Measurements from ENCODE around the gene KAZALD1.

Gene KAZALD1

GRCh38 chr10:101012525-101013364, 49.0 kb upstream of the KAZALD1 start (continued):
- no peak for TF ChIP-seq ZSCAN5A (tag by site-specific recombination; IDR thresholded peaks at IDR 0.05)
- no peak for TF ChIP-seq ZNF394 (tag by site-specific recombination; IDR thresholded peaks at IDR 0.05; ENCODE audit: borderline replicate concordance)
- TF ChIP-seq ZBTB6 (tag by site-specific recombination; IDR thresholded peaks at IDR 0.05), result no peak
- no peak for TF ChIP-seq ZNF449 (tag by site-specific recombination; IDR thresholded peaks at IDR 0.05)
- 0 out of 2 replicates have a peak, but pooled peaks have one; percentile 72 for TF ChIP-seq TRIM28 (IDR thresholded peaks at IDR 0.05; ENCODE audit: borderline replicate concordance, low read length)
- no peak for TF ChIP-seq ZNF175 (tag by site-specific recombination; IDR thresholded peaks at IDR 0.05)
- TF ChIP-seq ZNF548 (tag by site-specific recombination; IDR thresholded peaks at IDR 0.05), result no peak
- no peak; the same call in 1 of the 2 replicates for TF ChIP-seq ZNF10 (tag by site-specific recombination; IDR thresholded peaks at IDR 0.05)
- peak; percentile 35; the same call in 1 of the 2 replicates for TF ChIP-seq ZNF2 (tag by site-specific recombination; IDR thresholded peaks at IDR 0.05)
- peak; percentile 74; the same call in 1 of the 2 replicates for TF ChIP-seq ZNF561 (tag by site-specific recombination; IDR thresholded peaks at IDR 0.05; ENCODE audit: borderline replicate concordance)
- TF ChIP-seq GLIS2 (tag by site-specific recombination; IDR thresholded peaks at IDR 0.05), result peak; percentile 51; the same call in 1 of the 2 replicates
- no peak for TF ChIP-seq PRDM4 (tag by site-specific recombination; IDR thresholded peaks at IDR 0.05)
- no peak for TF ChIP-seq ZNF704 (tag by site-specific recombination; IDR thresholded peaks at IDR 0.05)
- TF ChIP-seq ZNF692 (tag by site-specific recombination; IDR thresholded peaks at IDR 0.05), result 0 out of 2 replicates have a peak, but pooled peaks have one; percentile 25
- 0 out of 2 replicates have a peak, but pooled peaks have one; percentile 16 for TF ChIP-seq ZBTB48 (tag by site-specific recombination; IDR thresholded peaks at IDR 0.05)
- TF ChIP-seq ZNF121 (tag by site-specific recombination; IDR thresholded peaks at IDR 0.05), result no peak
- no peak for TF ChIP-seq ZNF211 (tag by site-specific recombination; IDR thresholded peaks at IDR 0.05; ENCODE audit: low read depth)
- no peak for TF ChIP-seq OSR2 (tag by site-specific recombination; IDR thresholded peaks at IDR 0.05)
- no peak for TF ChIP-seq ZFP41 (tag by site-specific recombination; IDR thresholded peaks at IDR 0.05; ENCODE audit: borderline replicate concordance)
- no peak for TF ChIP-seq ZNF280C (tag by site-specific recombination; IDR thresholded peaks at IDR 0.05)
- no peak for TF ChIP-seq ZBTB20 (tag by site-specific recombination; IDR thresholded peaks at IDR 0.05)
- TF ChIP-seq ZNF639 (tag by site-specific recombination; IDR thresholded peaks at IDR 0.05), result no peak
- no peak for TF ChIP-seq AEBP2 (tag by site-specific recombination; IDR thresholded peaks at IDR 0.05; ENCODE audit: borderline replicate concordance)

All from HEK293 (cell line).